Cortex of kidney (tissue), 1 donor: ENCODE results near the gene THUMPD1.
"Not testable (repeated sequence)": the region's sequence is repeated elsewhere in the genome, so short reads cannot be mapped to it uniquely, and the experiment has no call there.

Experiments
- DNase-seq: peaks from one replicate; lab custom pipeline; 2025; lab: John Stamatoyannopoulos, UW

Gene THUMPD1

DNA sequence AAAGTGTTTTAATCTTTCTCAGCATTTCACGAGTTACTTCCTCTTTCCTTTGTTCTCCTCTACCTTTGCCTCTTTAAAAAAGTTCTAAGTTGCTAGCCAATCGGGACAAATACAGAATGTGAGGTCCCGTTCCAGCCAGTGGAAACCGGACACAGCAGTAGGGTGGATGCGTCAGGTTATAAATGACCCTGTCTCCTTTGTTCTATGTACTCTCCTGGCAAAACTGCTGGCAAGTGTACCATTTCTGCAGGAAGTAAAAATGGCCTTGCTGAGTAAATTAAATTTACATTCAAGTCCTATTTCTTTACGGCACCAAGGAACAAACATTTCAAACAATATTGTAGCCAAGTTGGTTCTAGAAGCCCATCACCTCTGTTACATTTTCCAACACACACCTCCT lies 47.5 kb downstream of the THUMPD1 start:
- DNase-seq: not testable (repeated sequence)

DNA sequence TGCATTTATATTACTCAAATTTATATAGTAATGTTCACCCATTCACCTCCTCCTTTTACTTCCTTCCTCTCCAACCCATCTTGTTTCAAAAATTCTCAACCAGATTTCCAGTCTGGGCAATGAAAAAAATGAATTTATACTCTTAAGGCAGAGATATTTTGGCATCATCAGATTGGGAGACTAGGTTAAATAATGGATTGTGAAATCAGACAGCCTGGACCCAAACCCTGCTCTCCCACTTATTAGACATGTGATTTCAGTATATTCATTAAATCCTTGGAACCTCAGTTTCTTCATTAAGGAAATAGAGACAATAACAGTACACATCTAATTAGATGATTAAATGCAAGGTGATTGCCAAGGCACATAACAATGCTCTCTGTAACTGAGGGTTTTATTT lies 52.0 kb downstream of the THUMPD1 start:
- no peak for DNase-seq

DNA sequence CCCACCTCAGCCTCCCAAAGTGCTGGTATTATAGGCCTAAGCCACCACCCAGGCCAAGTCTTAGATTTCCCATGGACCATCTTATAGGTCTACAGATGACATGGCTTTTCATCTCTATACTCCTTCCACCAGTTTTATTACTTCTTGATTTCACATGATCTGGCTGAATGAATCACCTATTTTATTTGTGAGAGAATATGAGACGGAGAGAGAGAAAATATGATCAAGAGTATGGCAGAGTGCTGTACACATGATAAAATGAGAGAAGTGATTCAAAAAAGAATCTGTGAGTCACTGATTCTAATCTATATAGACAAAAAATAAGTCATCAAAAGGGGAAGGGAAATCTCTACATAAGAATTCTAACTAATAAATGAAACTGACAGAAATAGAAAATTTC lies 57.8 kb downstream of the THUMPD1 start:
- no peak for DNase-seq
